ENCODE measurements around the gene IGF1R.
A peak's percentile ranks its signal among the peaks of the same experiment; 100 is the strongest.

The IGF1R gene

DNA sequence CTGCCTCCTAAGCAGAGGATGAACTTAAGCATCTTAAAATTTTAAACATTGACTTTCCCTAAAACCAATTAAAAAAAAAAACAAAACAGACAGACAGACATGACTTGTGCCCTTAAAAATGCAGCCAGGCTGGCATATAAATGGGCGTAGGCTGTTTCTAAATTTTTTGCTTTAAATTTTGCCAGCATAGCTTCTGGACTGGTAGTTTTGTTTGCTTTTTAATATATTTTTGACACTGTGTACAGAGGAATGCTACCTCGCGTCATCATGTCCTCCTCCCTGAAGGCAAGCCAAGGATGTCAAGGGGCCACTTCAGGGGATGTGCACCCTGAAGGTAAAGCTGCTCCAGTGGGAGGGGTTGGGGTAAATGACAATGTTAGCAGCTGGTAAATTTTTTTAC lies 224.4 kb downstream of the IGF1R start:
- DNase-seq (ENCODE audit: insufficient read length, low spot score) = no peak
- no peak for FAIRE-seq

DNA sequence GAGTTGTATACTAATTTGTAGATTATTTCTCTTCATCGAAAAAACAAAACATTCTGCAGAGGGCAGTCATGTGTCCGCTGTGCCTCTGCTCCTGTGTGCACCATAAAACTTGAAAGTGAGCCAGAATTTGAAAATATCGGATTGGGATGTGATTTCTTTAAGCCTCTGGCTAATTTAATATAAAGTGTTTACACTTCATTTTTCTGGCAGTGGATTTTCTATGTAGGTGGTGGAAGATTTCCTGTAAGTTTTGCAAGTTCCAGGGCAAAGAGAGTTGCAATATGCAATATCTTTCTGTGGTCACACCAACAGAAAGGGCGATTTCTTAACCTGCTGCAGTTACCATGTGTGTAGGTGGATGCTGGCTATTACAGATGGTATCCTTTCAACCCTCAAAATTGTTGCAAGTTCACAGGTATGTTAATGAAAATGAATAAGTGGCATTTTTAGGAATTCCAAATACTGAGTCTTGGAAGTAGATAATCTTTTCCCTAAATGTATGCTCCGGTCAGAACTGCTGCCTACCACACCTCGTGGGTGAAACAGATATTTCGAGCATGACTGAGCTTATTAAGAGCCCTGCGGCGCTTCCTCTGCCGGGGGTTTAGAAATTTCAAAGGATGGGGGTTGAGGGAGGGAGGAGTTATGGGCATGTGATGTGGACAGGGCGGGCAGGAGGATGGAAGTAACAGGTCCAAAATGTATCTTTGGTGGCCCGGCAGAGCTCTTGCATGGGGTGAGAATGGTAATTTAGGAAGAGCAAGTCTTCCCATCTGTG lies 225.3 kb downstream of the IGF1R start:
- peak; percentile 76 for DNase-seq (ENCODE audit: insufficient read length, low spot score)
- FAIRE-seq = peak; percentile 67

DNA sequence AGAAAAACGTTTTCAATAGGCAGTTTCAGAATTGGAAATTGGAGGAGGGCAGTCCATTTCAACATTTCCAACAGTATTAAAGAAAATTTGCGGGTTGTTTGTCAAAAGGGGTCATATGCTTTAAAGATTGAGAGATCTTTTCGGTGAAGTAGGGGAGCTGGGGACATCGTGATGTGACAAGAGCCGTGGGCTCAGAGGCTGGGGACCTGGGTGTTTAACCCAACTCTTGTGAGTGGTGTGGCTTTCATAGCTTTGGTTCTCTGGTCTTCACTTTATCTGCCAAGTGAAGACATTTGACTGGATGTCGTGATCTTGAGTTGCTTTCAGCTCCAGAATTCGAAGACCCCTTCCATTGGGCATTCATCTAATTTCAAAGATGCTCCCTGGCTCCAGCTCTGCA lies 226.0 kb downstream of the IGF1R start:
- DNase-seq (ENCODE audit: insufficient read length, low spot score) (no peak), FAIRE-seq (no peak)

DNA sequence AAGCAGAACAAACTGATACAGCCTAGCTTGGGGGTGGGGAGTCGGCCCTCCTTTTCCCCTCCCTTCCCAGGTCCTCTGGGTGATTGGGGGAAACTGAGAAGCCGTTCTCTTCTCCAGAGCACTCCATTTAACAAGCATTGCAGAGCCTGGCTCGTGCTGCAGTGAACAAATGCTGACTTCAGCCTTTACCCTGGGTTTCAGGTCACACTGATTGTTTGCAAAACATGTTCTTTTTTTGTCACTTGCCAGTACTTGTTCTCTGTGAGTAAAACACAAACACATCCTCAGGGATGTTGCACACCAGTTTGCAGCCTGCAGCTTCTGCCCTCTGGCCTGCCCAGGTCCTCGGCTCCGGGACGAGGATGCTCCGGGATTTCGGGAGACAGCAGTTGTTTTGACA lies 226.4 kb downstream of the IGF1R start:
- DNase-seq (ENCODE audit: insufficient read length, low spot score) (no peak), FAIRE-seq (no peak)

DNA sequence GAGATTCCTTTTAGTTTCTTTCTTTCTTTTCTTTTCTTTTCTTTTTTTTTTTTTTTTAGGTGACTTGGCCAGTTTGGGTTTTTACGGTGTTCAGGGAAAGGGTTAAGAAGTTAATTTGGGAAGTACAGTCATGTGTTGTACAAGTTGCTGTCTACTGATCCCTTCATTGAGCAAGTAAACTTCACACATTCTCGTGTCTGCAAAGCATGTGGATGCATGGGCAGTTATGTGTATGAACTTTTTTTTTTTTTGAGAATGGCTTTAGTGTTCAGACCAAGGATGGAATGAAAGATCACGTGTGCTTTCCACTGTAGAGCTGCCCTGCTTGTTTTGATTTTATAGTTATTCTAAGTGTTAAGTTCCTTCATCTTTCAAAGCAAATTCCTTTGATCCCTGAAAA lies 227.0 kb downstream of the IGF1R start:
- no peak for DNase-seq (ENCODE audit: insufficient read length, low spot score)
- no peak for FAIRE-seq

DNA sequence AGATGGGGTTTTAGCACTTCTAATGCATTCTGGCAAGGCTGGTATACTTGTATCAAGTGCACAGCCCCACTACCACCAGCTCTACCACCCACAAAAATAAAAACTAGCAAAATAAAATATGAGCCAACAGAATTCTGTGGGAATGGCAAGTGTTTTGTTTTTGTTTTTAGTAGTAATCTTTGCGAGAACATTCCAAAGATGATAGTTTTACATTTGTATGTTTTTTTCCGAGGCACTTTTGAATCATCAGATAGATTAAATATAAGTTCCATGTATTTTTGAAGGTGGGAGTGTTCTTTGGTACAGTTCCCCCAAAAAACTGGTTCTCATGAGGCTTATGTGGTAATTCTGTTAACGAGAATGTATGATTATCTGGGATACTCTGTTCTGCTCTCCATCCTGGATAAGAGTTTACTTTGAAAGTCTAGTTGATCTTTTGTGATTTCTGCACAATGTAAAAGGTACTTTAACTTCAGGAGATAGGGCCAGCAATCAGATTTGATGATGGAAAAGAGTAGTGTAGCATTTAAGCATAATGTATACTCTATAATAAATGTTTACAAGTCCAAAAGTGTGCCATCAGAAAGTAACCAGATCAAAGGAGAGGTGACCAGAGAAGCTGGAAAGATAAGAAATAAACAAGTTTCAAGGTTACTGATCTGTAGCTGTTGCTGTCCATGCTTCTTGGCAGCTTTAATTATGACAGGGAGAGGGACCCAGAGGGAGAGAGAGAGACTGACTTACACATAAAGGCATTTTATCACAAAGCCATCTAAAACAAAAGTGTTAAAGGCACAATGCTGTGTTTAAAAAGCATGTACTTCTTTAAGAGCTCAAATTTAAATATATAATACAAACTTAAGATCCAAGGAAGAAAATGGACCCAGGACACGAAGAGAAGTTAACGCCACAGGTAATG lies 228.4 kb downstream of the IGF1R start:
- DNase-seq (ENCODE audit: insufficient read length, low spot score) (no peak), FAIRE-seq (no peak)

DNA sequence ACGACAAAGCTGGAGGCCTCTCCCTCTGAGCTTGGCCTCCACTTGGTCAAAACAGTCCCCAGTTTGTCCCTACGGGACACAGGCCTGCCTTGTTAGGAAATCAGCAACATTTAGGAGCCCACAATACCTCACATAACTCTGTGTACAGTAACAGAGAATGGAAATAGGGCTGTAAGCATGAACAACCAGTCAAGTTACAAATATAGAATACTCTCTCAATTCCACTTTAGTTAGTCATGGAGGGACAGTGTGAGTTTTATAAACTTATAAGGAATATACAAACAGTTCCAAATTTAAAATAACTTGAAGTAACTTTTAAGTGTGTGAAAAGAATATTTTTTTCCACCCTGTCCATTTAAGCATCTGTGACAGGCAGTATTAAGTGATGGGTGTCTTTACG lies 229.8 kb downstream of the IGF1R start:
- DNase-seq (ENCODE audit: insufficient read length, low spot score) (no peak), FAIRE-seq (no peak)

DNA sequence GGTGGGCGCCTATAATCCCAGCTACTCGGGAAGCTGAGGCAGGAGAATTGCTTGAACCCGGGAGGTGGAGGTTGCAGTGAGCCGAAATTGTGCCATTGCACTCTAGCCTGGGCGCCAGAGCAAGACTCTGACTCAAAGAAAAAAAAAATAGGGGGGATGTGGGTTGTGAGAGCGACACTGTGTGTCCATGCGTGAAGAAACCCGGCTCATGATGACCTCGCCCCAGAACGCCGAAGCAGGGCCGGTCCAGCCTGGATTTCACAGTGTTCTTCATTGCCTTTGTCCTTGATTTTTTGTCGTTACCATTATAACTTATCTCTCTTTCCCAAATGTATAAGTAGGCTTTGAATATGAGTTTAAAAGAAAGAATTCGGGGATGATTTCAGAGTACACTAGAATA lies 230.5 kb downstream of the IGF1R start:
- DNase-seq (ENCODE audit: insufficient read length, low spot score) = no peak
- no peak for FAIRE-seq

DNA sequence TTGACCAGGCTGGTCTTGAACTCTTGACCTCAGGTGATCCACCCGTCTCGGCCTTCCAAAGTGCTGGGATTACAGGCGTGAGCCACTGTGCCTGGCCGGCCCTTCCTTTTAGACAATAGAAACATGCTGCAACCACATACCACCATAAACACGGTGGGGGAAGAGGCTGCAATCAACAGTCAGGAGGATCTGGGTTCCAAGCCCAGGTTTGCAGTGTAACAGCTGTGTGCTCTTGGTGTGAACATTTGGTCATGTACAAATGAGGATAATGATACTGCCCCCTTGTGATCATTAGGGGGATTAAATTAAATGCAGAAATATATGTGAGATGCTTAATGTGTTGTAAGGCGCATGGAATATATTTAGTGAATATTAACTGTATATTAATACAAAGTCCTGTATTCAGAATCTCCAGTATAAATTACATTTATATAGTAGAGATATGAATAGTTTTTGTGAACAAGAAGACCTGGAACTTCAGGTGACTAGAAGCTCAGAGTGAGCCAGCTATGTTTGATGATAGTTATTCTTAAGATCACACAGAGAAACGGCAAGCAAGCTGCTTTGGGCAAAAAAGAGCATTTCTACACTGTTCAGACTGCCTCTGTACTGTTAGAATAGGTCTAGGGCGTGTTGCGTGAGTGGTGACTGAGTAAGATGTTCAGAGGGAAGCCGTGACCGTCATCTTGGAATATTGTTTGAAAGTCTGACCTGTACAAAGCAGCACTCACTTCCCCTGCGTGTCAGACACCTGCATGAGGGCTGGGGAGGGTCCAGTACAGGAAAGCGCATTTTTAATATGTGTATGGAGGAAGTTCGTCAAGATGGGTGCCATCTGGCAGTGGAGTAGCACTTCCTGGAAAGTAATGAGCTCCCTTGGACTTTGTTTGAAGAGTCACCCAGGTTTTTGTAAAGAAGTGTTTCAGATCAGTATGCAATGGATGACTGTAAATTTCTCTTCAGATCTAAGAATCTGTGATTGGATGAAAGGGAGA lies 233.5 kb downstream of the IGF1R start:
- FAIRE-seq (peak; percentile 64), DNase-seq (ENCODE audit: insufficient read length, low spot score) (no peak)

DNA sequence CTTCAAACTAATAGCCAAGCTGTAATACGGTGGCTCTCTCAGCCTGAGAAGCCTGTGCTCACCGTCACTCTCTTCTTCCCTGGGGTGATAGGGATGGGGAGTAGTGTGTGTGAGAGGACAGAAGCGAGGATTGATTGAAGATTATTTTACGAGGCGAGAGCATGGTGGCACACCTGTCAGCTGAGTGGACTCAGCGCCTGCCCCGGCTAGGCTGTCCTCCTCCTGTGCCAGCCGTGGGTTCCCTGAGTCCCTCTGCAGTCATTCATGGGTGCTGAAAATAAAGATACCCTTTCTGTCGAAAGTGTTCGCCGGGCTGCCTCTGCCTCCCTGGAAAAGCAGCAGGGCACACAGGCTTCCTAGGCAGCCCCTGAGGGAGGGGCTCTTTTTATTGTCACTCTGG lies 235.1 kb downstream of the IGF1R start:
- no peak for FAIRE-seq
- no peak for DNase-seq (ENCODE audit: insufficient read length, low spot score)

DNA sequence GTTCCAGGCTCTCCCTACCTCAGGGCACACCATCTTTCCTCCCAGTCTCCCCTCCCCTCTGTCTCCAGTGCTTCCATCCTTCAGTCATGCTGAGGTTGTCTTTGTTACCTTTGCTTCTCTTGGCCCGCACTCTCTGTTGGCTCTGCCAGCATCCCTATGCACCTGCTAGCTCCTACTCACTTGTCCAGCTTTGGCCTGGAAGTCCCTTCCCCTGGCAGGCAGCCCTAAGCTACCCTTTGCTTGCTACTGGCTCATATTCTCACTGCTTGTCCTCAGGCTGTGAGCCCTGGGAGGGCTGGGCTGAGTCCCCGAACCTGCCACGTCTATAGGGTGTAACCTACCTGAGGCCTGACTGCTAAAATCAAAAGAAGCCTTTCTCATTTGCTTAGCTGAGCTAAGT lies 236.6 kb downstream of the IGF1R start:
- no peak for DNase-seq (ENCODE audit: insufficient read length, low spot score)
- no peak for FAIRE-seq

DNA sequence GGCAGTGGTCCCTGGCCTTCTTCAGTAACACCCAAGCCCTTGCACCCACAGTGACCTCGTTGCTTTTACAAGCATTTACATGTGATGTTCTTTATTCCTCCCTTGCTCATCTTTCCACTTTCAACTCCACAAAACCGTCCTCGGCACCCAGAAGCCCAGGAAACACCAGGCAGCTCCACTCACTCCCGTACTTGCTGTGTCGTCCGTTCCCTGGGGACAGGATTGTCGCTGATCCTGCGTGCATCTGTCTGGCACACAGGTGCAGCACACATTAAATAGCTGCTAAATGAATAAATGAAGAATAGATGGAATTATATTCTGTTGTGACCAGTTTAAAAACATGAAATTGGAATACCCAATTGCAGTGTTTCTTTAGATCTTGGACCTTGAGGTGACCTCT lies 239.6 kb downstream of the IGF1R start:
- DNase-seq (ENCODE audit: insufficient read length, low spot score) (no peak), FAIRE-seq (no peak)

DNA sequence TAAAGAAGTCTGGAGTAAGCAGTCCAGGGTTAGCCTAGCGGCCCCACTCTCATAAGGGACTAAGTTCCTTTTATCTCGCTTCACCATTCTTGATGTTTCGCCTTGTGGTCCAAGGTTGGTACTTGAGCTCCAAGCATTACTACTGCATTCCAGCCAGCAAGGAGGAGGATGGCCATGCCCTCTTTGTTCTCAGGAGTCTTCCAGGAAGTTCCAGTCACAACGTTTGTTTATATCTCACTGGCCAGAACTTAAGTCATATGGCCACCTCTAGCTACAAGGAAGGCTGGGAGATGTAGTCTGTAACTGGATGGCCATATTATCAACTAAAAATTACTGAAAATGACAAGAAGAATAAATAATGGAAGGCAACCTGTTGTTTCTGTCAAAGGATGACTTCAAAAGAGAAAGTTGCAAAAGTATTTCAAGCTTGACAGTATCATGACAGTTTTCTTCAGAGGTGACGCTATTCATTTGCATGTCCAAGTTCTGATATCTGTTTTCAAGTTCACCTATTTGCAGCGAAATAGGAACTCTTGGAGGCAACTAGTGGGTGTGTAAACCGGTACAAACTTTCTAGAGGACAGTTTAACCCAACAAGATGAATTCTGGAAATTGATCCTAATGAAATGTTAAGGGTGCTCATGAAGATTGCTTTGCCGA lies 240.6 kb downstream of the IGF1R start:
- FAIRE-seq (peak; percentile 4), DNase-seq (ENCODE audit: insufficient read length, low spot score) (no peak)

DNA sequence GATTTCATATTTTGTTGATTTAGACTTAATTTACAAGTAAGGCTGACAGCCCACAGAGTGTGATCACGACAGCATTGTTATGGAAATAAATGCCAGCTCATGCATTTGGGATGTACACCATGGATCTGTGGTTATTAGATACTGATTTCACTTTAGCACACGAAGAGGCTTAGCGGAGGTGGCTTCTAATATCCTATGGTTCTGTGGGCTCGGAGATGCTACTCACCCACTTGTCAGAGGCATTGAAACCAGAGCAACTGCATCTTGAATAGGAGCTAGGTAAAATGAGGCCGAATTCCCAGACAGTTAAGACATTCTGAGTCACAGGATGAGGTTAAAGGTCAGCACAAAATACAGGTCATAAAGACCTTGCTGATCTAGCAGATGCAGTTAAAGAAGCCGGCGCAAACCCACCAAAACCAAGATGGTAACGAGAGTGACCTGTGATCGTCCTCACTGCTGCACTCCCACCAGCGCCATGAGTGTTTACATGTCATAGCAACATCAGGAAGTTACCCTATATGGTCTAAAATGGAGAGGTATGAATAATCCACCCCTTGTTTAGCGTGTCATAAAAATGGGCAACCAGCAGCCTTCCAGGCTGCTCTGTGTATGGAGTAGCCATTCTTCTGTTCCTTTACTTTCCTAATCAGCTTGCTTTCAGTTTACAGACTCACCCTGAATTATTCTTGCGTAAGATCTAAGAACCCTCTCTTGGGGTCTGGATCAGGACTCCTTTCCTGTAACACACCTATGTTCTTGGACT lies 241.8 kb downstream of the IGF1R start:
- FAIRE-seq = peak; percentile 23
- DNase-seq (ENCODE audit: insufficient read length, low spot score) = no peak

DNA sequence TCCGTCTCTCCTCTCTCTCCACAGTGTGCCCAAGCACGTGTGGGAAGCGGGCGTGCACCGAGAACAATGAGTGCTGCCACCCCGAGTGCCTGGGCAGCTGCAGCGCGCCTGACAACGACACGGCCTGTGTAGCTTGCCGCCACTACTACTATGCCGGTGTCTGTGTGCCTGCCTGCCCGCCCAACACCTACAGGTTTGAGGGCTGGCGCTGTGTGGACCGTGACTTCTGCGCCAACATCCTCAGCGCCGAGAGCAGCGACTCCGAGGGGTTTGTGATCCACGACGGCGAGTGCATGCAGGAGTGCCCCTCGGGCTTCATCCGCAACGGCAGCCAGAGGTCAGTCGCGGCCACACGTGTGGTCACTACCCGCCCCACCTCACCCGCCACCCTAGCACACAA lies 243.0 kb downstream of the IGF1R start:
- DNase-seq (ENCODE audit: insufficient read length, low spot score) = no peak
- no peak for FAIRE-seq

DNA sequence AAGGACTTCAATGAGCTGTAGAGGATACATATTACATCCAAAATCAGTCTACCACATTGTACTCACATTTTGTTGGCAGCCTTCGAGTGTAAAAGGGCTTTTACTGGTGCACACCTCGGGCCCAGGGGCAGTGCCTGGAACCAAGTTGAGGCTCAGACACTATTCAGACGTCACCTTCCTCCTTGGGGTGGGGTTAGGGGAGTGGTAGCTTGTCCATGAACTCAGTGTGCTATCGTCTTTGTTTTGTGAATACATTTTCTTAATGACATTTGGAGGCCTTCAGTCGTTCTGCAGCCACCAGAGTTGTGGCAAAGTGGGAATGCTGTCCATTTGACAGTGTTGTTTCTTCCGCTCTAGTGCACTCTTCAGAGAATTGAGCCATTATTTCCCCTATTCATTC lies 245.1 kb downstream of the IGF1R start:
- DNase-seq (ENCODE audit: insufficient read length, low spot score) (no peak), FAIRE-seq (no peak)

DNA sequence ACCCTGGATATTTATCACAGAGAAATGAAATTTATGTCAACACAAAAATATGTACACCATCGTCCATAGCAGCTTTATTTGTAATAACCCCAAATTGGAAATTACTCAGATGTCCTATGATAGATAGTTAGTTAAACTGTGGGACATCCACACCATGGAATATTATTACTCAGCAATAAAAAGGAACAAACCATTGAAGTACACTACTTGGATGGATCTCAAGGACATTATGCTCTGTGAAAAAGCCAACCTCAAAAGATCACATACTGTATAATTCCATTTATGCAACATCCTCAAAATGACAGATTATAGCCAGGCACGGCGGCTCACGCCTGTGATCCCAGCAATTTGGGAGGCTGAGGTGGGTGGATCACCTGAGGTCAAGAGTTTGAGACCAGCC lies 246.0 kb downstream of the IGF1R start:
- DNase-seq (ENCODE audit: insufficient read length, low spot score) = no peak
- FAIRE-seq = no peak

DNA sequence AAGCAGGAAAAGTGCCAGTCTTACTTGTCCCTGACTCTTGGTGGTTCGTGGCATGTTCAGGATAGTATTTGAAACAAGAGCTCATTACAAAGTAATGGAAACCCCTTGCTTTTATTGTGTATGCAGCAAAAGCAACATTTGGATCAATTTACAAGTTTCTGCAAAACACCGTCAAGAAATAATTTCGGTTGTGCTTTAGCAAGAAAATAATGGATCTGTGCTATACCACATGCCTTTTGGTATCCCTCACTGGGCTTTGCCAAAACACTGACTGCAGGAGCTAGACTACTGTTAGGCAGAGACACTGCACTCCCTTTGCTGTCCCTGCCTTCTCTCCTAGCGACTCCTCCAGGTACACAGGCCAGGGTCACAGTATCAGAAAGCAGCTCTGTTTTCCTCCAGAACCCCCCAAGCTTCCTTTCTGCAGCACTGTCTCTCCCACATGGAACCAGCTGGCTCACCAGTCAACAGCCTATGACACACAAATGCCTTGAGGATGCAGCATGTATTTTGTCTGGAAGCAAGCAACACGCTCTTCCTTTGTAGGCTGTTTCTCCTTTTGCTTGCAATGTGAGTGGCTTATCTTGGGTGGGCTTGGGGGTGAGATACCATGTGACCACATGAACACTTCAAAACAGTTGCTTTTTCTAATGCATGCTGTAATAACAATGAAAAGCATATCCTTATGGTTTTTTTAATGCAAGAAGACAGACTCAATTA lies 247.8 kb downstream of the IGF1R start:
- peak; percentile 51 for FAIRE-seq

More for the DNA sequence above, 247.8 kb downstream of the IGF1R start:
- no peak for DNase-seq (ENCODE audit: insufficient read length, low spot score)
